T-cell (primary cell): ENCODE results near the gene SUGCT. TPM values are rescaled to one million over a fixed set of nuclear protein-coding genes. Genes with fewer than 3 reads are reported as not detected.

Source experiments
- ATAC-seq, 4 experiments: fragments of 200-7000 bp in 3 of 4; fragments of 150-1000 bp in 1 of 4; cut with Tn5 transposase; replicated peaks in 1 of 4; 1 replicate in 3 of 4; 2 replicates in 1 of 4; pipeline ENCODE4 v1.10.0; 2021; ENCODE audit warnings: moderate library complexity in 3 of 4, mild to moderate bottlenecking in 2 of 4, moderate number of reproducible peaks in 1 of 4
- CTCF ChIA-PET, 2 donors: fragments of 300-600 bp; sonication (Branson Sonifier 250); formaldehyde crosslinking; loops; one replicate each; lab custom pipeline; 2022; ENCODE audit warnings: antibody characterized with exemption in 2 of 2; lab: Charles Lee
- POLR2A ChIA-PET, 2 donors: fragments of 300-600 bp; sonication (Branson Sonifier 250); formaldehyde crosslinking; loops; one replicate each; lab custom pipeline; 2022; ENCODE audit warnings: antibody characterized with exemption in 2 of 2; lab: Charles Lee
- DNase-seq, 35 experiments: peaks; one replicate each; pipeline versions ENCODE4 v3.0.0 to v3.0.0-alpha.2; 2013 to 2023
- H3K27ac ChIP-seq: one replicate; pipeline ENCODE4 v1.5.1; 2013; ENCODE audit warnings: low read length
- H3K27me3 ChIP-seq, 2 experiments: replicated peaks in 1 of 2; 1 replicate in 1 of 2; 2 replicates in 1 of 2; pipeline versions ENCODE4 v1.6.1 to v1.7.0; 2013; ENCODE audit warnings: low read length in 1 of 2, mixed read lengths in 1 of 2; ENCODE audit not compliant: control insufficient read depth in 2 of 2, insufficient read depth in 2 of 2; ENCODE audit errors: extremely low read depth in 1 of 2
- H3K36me3 ChIP-seq, 2 donors: 1 replicate in 1 of 2; 2 replicates in 1 of 2; pipeline versions ENCODE4 v1.6.1 to v1.7.0; 2013; ENCODE audit warnings: low read length in 1 of 2; ENCODE audit not compliant: control insufficient read depth in 2 of 2, insufficient read depth in 1 of 2; ENCODE audit errors: extremely low read depth in 1 of 2
- H3K4me1 ChIP-seq, 2 experiments: 1 replicate in 1 of 2; 2 replicates in 1 of 2; pipeline versions ENCODE4 v1.6.1 to v1.7.0; 2013; ENCODE audit warnings: low read length in 2 of 2, mixed read lengths in 1 of 2; ENCODE audit not compliant: insufficient read depth in 2 of 2, control insufficient read depth in 1 of 2; ENCODE audit errors: extremely low read depth in 1 of 2
- H3K4me3 ChIP-seq, 2 donors: 1 replicate in 1 of 2; 2 replicates in 1 of 2; pipeline versions ENCODE4 v1.5.1 to v1.7.0; 2013; ENCODE audit warnings: mild to moderate bottlenecking in 2 of 2, low read length in 1 of 2, moderate library complexity in 1 of 2; ENCODE audit not compliant: control insufficient read depth in 1 of 2; ENCODE audit errors: extremely low read depth in 1 of 2
- H3K9me3 ChIP-seq: 2 replicates; pipeline ENCODE4 v1.7.0; 2013
- H3K27ac Mint-ChIP-seq, 2 donors: one replicate each; pipeline ENCODE4 v1.8.0; 2020 to 2021; ENCODE audit warnings: mild to moderate bottlenecking in 2 of 2, mixed read lengths in 2 of 2
- H3K27me3 Mint-ChIP-seq, 2 donors: one replicate each; pipeline ENCODE4 v1.8.0; 2021 to 2022; ENCODE audit warnings: mixed read lengths in 2 of 2
- H3K36me3 Mint-ChIP-seq: one replicate; pipeline ENCODE4 v1.8.0; 2021; ENCODE audit warnings: mixed read lengths
- H3K4me1 Mint-ChIP-seq, 3 donors: one replicate each; pipeline ENCODE4 v1.8.0; 2020 to 2022; ENCODE audit warnings: mixed read lengths in 3 of 3, mild to moderate bottlenecking in 1 of 3
- H3K4me3 Mint-ChIP-seq, 3 donors: one replicate each; pipeline ENCODE4 v1.8.0; 2020 to 2022; ENCODE audit warnings: mild to moderate bottlenecking in 3 of 3, mixed read lengths in 3 of 3, moderate library complexity in 3 of 3
- H3K9me3 Mint-ChIP-seq, 3 donors: one replicate each; pipeline ENCODE4 v1.8.0; 2020 to 2022; ENCODE audit warnings: mixed read lengths in 3 of 3
- WGBS: methylation state at CpG from one replicate; pipeline ENCODE4 v1.1.5; 2013; ENCODE audit warnings: missing lambda C conversion rate; ENCODE audit not compliant: insufficient coverage; 5-methylcytosine and 5-hydroxymethylcytosine counted together
- total RNA-seq, 35 experiments: library from RNA in 6 of 35; stranded (reverse) in 6 of 35; fragments of 120-200 nt in 1 of 35; gene quantifications; one replicate each; pipeline versions ENCODE4 v1.2.1 to v1.2.4 and lab custom pipeline; 2013 to 2026

The SUGCT gene
- total RNA-seq, 5 donors from 2014 or later (not counting 1 experiment from before 2014, with no cell fraction given), result 1.3 to 3.1 (median 2.3) TPM

DNA sequence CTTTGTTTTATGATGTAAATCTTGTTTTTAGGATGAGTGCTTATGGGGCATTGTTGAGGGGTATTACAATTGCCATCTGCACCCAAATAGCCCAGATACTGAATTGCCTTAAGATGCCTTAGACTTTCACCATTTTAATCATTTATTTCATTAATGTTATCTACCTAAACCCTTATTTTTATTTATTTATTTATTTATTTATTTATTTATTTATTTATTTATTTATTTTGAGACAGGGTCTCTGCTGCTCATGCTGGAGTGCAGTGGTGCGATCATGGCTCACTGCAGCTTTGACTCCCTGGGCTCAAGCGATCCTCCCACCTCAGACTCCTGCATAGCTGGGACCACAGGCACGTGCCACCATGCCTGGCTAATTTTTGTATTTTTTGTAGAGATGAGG, 560.2 kb downstream of the SUGCT start:
- POLR2A ChIA-PET, result no interaction called here

DNA sequence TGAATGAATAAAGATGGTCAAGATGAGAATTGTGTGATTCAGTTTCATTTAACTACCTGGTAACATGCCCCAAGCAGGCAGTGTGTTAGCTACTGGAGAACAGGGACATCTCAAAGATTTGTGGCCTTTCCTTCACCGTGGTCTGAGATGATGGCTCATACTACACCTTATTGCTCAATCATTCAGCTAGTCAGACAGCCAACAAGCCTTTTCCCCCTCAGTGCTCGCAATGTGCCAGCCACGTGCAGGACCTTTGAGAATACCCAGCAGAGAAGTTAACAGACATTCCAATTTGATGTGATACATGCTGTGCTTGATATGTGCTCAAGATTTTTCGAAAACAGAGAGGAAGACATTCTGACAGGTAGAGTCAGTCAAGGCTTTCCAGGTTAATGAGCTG, 562.8 kb downstream of the SUGCT start:
- 90% methylated on average over 3 of the region's 4 CpGs for WGBS
- H3K4me1 Mint-ChIP-seq, result peaks cover 12 to 15% (median 12%) of the 10 kb centered on the region in 3 donors
- POLR2A ChIA-PET, result no interaction called here

More for the DNA sequence above, 560.2 kb downstream of the SUGCT start:
- no CpG with 5 or more reads among the region's 3 CpGs for WGBS
- no peak overlapping the region for H3K4me3 Mint-ChIP-seq
- CTCF ChIA-PET, result no interaction called here
- Histone ChIP-seq H3K4me1 (peaks cover 0 to 1% of the 10 kb centered on the region in 2 experiments), H3K9me3 (no peaks in the 10 kb centered on the region), H3K4me3 (no peak overlapping the region), H3K27ac (no peak overlapping the region), H3K27me3 (no peaks in the 10 kb centered on the region), H3K36me3 (no peaks in the 10 kb centered on the region)
- peaks cover 0 to 4% of the 10 kb centered on the region in 2 donors for H3K27me3 Mint-ChIP-seq
- H3K27ac Mint-ChIP-seq, result no peak overlapping the region
- peaks cover 0 to 8% (median 3%) of the 10 kb centered on the region in 3 donors for H3K9me3 Mint-ChIP-seq
- H3K4me1 Mint-ChIP-seq, result peaks cover 0 to 2% (median under 1%) of the 10 kb centered on the region in 3 donors
- ATAC-seq, result no peak
- no peak for DNase-seq
- H3K36me3 Mint-ChIP-seq, result no peaks in the 10 kb centered on the region

DNA sequence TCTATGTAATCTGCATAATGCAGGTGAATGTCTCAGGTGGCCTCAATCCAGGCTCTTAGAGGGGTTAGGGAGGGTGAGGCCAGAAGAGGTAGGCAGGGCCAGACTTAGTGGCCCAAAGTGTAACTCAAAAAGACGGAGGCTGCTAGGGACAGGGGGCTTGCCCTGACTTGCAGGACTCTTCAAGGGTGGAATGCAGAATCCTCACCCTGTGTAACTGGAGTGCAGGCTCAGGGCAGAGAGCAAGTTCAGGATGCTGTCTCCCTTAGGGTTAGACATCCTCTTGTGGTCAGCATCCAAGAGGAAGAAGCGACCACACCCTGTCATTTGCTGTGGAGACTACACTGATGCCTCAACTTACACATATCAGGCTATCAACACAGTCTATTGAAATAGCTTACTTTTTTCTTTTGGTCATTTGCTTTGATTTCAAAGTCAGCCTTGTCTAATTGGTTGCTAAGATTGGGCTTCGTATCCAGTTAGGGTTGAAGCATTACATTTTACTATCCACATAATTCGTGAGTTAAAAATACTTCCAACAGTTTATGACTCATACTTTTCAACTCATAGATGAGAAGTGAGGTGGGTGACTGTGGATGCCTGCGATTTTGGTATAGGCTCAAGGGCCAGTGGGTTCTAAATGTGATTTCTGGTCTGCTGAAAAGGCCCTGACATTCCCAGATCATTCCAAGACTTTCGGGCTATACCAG, 563.6 kb downstream of the SUGCT start:
- Mint-ChIP-seq H3K4me1 (peaks cover 12 to 15% (median 12%) of the 10 kb centered on the region in 3 donors), H3K9me3 (peaks cover 0 to 8% (median 3%) of the 10 kb centered on the region in 3 donors), H3K27ac (no peak overlapping the region), H3K27me3 (peaks cover 0 to 4% of the 10 kb centered on the region in 2 donors), H3K36me3 (no peaks in the 10 kb centered on the region), H3K4me3 (no peak overlapping the region)
- ATAC-seq (no peak), DNase-seq (no peak)
- 71% methylated on average over 1 of the region's 6 CpGs for WGBS
- ChIA-PET CTCF (no interaction called here), POLR2A (no interaction called here)
- H3K27me3 ChIP-seq, result no peaks in the 10 kb centered on the region
- no peaks in the 10 kb centered on the region for H3K36me3 ChIP-seq
- no peaks in the 10 kb centered on the region for H3K9me3 ChIP-seq
- peaks cover 0 to 5% of the 10 kb centered on the region in 2 experiments for H3K4me1 ChIP-seq
- no peak overlapping the region for H3K27ac ChIP-seq
- H3K4me3 ChIP-seq, result no peak overlapping the region

More for the DNA sequence above, 562.8 kb downstream of the SUGCT start:
- ATAC-seq, result no peak
- Histone ChIP-seq H3K36me3 (no peaks in the 10 kb centered on the region), H3K27me3 (no peaks in the 10 kb centered on the region), H3K27ac (no peak overlapping the region), H3K4me1 (peaks cover 0 to 5% of the 10 kb centered on the region in 2 experiments), H3K4me3 (no peak overlapping the region), H3K9me3 (no peaks in the 10 kb centered on the region)
- Mint-ChIP-seq H3K36me3 (no peaks in the 10 kb centered on the region), H3K27me3 (peaks cover 0 to 4% of the 10 kb centered on the region in 2 donors), H3K4me3 (no peak overlapping the region), H3K9me3 (peaks cover 0 to 8% (median 3%) of the 10 kb centered on the region in 3 donors), H3K27ac (no peak overlapping the region)
- CTCF ChIA-PET, result no interaction called here
- DNase-seq, result no peak

DNA sequence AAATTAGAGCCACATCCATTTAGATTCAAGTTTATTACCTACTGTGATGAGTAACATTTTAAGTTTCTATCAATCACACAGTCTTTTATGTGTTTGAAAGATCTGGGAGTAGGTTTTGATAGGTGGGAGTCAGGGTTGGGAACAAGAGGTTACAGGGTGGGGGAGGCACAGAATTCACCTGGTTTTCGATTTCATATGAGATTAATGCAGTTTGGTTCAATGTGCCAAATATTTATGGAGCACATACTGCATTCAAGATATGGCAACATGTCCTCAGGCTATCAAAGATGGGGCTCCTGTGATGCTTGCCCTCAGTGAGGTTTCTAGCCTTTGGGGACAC, 564.1 kb downstream of the SUGCT start:
- ATAC-seq, result no peak
- no peaks in the 10 kb centered on the region for H3K36me3 Mint-ChIP-seq
- H3K4me1 Mint-ChIP-seq, result peaks cover 12 to 15% (median 12%) of the 10 kb centered on the region in 3 donors
- Histone ChIP-seq H3K27ac (no peak overlapping the region), H3K27me3 (no peaks in the 10 kb centered on the region), H3K4me3 (no peak overlapping the region), H3K36me3 (no peaks in the 10 kb centered on the region), H3K9me3 (no peaks in the 10 kb centered on the region), H3K4me1 (peaks cover 0 to 5% of the 10 kb centered on the region in 2 experiments)
- CTCF ChIA-PET, result no interaction called here
- POLR2A ChIA-PET, result no interaction called here
- H3K27ac Mint-ChIP-seq, result no peak overlapping the region
- peaks cover 0 to 1% of the 10 kb centered on the region in 2 donors for H3K27me3 Mint-ChIP-seq
- no peak for DNase-seq
- no peak overlapping the region for H3K4me3 Mint-ChIP-seq
- H3K9me3 Mint-ChIP-seq, result peaks cover 0 to 5% (median 3%) of the 10 kb centered on the region in 3 donors
- 40% methylated on average over 1 of the region's 1 CpG for WGBS

DNA sequence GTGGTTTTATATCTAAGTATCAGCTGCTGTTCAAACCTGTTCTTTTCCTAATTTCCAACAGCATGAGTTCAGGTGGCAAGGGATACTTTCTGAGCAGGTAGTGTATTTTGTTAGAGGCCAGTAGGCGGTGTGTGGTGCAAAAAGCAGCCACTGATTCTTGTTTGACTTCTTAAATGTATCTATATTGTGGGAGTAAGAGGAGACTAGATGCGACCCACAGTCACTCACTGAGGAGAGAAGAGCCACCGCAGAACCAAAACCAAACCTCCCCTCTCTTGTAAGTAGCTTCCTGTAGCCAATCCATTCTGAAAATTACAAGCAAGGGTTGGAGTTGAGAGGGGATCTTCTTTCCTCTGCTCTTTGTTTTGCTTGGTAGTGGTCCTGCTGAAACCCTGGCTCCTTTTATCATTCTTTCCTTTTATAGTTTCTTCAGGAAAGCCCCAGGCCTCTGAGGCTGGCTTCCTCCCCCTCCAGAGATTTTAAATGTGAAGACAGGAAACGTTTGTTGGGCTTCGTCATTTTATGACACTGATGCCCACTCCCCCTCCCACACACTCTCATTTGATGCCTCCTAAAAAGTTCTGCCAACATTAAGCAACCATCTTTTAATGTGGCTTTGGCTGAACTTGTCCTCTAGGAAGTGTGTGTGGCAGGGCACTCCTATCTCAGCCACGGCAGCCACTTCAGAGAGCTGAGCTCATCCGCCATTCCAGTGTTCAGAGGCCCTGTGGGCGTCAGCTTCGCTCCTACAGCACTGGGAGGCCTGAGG, 566.0 kb downstream of the SUGCT start:
- Mint-ChIP-seq H3K4me1 (peaks cover 12 to 15% (median 12%) of the 10 kb centered on the region in 3 donors), H3K9me3 (peaks cover 0 to 3% (median 0%) of the 10 kb centered on the region in 3 donors), H3K27ac (no peak overlapping the region), H3K36me3 (no peaks in the 10 kb centered on the region), H3K4me3 (peak overlapping the region in 1 of 3 donors; percentile 33), H3K27me3 (no peaks in the 10 kb centered on the region)
- no peaks in the 10 kb centered on the region for H3K27me3 ChIP-seq
- peak in 1 of 35 experiments; percentile 1 for DNase-seq
- no peak overlapping the region for H3K4me3 ChIP-seq
- H3K4me1 ChIP-seq, result peaks cover 0 to 5% of the 10 kb centered on the region in 2 experiments
- POLR2A ChIA-PET, result no interaction called here
- WGBS, result 6% methylated on average over 4 of the region's 9 CpGs
- H3K36me3 ChIP-seq, result no peaks in the 10 kb centered on the region
- ATAC-seq, result peak in 1 of 4 experiments; percentile 26
- H3K27ac ChIP-seq, result no peak overlapping the region
- CTCF ChIA-PET, result no interaction called here
- H3K9me3 ChIP-seq, result no peaks in the 10 kb centered on the region

DNA sequence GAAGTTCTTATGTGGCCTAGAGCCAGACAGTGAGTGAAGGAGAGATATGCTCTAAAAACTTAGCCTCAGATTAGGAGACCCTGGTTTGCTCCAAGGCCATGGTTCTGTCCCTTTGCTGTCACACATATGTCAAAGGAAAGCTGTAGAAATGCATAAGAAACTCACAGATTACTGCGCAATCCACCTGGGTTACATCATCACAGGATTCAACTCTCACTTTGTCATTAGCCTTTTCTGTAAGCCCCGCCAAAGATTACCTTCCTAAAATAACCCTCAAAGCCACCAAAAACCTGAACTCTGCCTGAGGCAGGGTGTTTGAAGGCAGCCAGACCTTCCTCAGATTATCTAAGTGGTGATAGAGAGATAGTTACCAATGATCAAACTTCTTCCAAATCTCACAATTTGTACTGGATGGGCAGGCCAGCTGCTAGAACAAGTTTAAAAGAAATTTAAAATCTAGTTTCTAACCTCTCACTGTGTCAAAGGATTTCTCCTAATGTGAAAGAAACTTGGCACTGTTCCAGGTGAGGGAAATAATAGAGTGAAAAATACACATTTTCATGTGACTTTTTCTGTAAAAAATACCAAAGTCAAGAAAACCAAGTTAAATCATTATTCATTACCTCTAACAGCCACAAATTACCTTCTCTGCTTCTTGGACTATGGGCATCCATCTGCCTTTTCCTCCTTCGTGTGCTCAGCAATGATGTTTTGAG, 567.2 kb downstream of the SUGCT start:
- ChIA-PET POLR2A (interaction anchor here in 1 of 2 donors (0.7 kb wide), 1 partner anchor 1045 kb away, joined by 3 read pairs; no protein-coding TSS in a partner anchor), CTCF (no interaction called here)
- peaks cover 0 to 5% of the 10 kb centered on the region in 2 experiments for H3K4me1 ChIP-seq
- H3K27me3 ChIP-seq, result no peaks in the 10 kb centered on the region
- Mint-ChIP-seq H3K4me3 (no peak overlapping the region), H3K27me3 (no peaks in the 10 kb centered on the region), H3K4me1 (peaks cover 12 to 15% (median 12%) of the 10 kb centered on the region in 3 donors), H3K9me3 (peaks cover 0 to 3% (median 0%) of the 10 kb centered on the region in 3 donors), H3K27ac (no peak overlapping the region), H3K36me3 (no peaks in the 10 kb centered on the region)
- H3K27ac ChIP-seq, result no peak overlapping the region
- no peak for DNase-seq
- no peaks in the 10 kb centered on the region for H3K9me3 ChIP-seq
- H3K4me3 ChIP-seq, result no peak overlapping the region
- no peaks in the 10 kb centered on the region for H3K36me3 ChIP-seq
- no peak for ATAC-seq
- WGBS, result 100% methylated on average over 1 of the region's 3 CpGs
